Measurements from ENCODE around the gene HIVEP3.

GRCh38 chr1:41699861-41700248, 218.9 kb downstream of the HIVEP3 start:
- no peak for TF ChIP-seq CTCF (optimal IDR thresholded peaks at IDR 0.05 in 1 of 3, IDR thresholded peaks at IDR 0.05 in 1 of 3, conservative IDR thresholded peaks at IDR 0.05 in 1 of 3; ENCODE audit: extremely low read depth in 1 of 3, insufficient read depth in 2 of 3, low read length in 3 of 3)
- no peak for TF ChIP-seq EZH2 (IDR thresholded peaks at IDR 0.05; ENCODE audit: low read length)

Data from keratinocyte (primary cell).